GM21619 (cell line): ENCODE results near the gene ZBED4.

ENCODE experiments used
- ATAC-seq: cut with Tn5 transposase; IDR thresholded peaks from one replicate; pipeline ENCODE4 v1.9.1; 2021; ENCODE audit not compliant: unreplicated experiment

The ZBED4 gene

DNA sequence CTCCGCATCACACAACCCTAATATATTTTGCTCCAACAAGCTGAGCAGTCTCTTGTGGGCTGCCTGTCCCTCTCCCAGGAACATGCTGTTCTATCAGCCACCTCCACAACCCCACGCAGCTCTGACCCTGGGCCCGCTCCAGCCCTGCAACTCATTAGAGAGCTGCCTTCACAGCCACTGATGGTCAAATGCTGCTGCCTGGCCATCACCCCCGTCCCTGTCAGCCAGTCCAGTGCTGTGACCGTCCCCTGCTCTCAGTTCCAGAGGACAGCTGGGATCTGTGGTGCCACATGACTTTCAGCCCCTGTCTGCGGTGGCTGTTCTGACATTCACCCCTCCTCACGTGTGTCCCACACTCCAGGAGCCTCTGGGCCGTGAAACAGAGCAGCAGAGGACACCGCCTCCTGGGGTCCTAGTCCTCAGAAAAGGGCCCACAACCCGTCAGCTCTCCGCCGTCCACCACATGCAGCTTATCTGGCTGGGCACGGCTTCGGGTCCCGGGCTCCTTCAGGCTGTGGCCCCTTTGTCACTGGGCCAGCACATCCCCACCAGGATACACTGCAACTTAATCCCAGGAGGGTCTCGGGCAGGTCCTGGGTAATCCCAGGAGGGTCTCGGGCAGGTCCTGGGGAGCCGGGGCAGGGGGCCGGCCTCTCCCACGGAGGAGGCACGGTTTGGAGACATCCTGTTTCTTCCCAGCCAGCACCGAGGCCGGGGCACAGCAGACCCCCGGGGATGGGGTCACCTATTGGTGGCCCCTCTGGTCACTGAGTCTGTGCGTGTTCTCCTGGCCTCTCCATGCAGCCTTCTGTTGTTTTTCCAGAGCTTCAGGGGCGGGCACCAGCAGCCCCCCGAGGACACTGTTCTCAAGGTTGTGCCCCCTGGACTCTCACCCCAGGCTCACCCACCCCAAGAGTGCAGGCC, 79.9 kb downstream of the ZBED4 start:
- no peak for ATAC-seq

DNA sequence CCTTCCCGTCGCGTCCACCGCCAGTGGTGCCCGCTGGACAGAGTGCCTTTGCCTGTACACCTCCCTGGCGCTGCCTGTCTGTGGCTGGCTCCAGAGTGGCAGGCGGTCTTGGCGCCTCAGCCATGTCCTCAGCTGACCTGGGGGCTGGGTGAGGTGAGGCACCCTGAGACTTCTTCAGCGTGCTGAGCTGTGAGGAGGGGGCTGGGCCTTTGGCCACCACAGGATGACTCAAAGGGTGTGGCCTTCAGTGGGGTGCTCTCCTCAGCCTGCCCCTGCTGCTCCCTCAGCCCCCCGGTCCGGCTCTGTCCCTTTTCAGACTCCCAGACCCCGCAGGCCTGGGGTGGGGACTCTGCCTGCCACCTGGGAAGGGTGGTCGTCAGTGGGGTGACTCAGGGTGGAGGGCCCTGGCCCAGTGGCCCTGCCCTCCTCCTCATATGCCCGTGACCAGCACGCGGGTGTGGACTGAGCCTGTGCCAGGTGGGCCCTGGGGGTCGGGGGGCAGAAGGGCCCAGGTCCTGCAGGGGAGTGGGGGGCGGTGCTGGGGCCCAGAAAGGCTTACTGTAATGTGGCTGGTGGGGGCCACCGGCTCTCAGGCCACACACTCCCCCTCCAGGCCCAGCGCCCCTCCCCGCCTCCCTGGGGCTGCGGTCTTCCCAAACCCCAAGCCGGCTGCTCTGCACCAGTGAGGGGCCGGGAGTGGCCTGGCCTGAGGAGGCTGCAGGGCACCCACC, 80.7 kb downstream of the ZBED4 start:
- no peak for ATAC-seq

DNA sequence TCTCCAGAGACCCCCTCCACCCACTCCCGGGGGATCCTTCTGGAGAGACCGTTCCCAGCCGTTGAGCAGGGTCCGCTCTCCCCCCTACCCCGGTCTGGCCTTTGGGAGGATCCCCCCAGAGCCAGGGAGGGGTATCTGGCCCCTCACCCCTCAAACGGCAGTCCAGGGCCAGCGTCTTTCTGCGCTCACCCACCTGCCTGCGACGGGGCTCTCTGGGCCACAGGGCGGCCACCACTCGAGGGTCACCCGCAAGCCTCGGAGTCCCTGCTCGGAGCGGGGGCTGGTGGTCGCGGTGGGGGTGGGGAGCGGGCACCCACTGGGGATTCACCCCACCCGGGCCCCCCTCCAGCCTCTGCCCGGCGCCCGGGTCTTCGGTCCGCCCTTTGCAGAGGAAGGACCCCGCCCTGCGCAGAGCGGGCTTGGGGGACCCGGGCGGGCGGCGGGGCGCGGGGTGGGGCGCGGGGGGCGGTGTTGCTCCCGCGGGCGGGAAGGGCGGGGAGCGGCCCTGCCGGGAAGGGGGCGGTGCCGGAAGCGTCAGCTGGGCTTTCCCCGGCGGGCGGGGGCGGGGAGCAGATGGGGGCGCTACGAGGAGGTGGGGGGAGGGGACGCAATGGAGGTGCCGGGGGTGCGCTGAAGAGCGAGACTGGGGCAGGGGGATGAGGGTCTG, 81.4 kb downstream of the ZBED4 start:
- ATAC-seq: no peak

DNA sequence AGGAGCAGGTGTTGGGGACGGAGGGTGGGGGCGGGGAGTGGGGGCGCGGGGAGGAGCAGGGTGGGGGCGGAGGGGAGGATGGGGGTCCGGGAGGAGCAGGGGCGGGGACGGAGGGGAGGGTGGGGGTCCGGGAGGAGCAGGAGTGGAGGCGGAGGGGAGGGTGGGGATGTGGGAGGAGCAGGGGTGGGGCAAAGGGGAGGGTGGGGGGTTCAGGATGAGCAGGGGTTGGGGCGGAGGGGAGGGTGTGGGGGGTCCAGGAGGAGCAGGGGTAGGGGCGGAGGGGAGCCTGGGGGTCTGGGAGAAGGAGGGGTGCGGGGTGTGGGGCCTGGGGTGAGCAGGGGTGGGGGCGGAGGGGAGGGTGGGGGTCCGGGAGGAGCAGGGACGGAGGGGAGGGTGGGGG, 81.9 kb downstream of the ZBED4 start:
- no peak for ATAC-seq

DNA sequence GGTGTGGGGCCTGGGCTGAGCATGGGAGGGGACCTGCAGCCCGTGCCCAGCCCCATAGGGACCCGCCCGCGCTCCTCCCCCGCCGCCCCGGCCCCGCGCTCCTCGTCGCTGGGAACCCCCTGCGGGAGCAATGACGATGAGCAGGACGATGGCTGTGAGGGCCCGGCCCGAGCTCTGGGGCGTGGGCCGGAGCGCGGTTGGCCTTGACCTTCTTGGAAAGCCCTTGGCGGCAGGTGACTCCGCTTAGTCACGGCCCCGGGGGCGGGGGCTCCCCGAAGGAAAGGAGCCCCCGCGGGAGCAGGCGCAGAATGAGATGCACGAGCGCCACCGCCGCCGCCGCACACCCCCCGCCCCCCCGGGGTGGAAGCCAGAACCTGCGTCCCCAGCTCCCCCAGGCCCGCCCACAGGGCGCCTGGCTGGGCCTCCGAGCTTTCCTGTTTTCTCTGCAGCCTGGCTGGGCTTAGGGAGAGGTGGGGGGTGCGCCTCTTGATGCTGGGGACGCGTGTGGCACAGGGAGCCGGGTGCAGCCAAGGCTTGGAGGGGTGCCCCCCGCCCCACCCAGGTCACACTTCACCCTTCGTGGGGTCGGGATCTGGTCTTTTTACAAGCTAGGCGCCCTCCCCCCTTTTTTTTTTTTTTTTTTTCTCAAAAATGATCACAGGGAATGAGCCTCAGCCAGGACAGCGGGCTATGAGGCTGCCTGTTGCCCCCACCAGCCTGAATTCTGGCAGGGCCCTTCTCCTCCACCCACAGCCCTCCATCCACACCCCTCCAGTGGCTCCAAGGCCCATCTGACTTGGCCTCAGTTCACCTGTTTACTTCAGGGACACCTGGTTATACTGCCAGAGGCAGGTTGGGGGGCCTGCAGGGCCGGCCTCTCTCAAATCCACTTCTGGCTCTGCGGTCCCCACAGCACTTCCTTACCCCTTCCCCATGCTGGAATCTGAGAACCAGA, 82.7 kb downstream of the ZBED4 start:
- ATAC-seq: peak; percentile 63

DNA sequence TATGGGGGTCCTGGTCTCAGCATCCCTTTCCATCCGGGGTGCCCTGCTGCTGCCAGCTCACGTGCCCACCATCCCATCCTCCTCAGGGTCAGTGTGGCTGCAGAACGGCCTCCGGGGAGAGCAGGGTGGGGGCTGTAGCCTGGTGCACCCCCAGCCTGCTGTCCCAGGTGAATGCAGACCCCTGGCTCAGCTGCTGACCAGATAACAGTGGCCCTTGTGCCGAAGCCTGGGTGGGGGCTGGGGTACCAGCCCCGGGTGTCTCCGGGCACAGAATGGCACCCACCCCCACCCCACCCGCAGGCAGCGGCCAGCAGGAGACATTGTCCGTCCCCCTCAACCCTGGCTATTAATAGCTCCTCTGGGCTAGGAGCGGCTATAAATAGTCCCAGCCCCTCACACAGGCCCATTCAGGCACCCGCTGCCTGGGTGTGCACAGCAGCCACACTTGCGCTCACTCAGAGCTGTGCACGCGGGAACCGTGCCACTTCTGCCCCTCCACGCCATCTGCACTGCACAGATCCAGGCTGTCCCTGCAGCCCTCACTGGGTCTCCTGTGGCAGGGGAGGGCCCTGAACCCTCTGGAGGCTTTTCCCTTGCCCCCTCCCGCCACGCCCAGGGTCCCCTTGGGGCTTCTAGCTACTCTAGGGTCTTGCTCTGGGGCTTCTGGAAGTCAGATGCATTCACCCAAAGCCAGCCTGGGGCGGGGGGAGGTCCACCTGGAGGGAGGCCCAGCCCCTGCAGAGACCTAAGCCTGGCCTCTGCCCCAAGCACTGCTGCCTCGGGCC, 83.5 kb downstream of the ZBED4 start:
- ATAC-seq: no peak

DNA sequence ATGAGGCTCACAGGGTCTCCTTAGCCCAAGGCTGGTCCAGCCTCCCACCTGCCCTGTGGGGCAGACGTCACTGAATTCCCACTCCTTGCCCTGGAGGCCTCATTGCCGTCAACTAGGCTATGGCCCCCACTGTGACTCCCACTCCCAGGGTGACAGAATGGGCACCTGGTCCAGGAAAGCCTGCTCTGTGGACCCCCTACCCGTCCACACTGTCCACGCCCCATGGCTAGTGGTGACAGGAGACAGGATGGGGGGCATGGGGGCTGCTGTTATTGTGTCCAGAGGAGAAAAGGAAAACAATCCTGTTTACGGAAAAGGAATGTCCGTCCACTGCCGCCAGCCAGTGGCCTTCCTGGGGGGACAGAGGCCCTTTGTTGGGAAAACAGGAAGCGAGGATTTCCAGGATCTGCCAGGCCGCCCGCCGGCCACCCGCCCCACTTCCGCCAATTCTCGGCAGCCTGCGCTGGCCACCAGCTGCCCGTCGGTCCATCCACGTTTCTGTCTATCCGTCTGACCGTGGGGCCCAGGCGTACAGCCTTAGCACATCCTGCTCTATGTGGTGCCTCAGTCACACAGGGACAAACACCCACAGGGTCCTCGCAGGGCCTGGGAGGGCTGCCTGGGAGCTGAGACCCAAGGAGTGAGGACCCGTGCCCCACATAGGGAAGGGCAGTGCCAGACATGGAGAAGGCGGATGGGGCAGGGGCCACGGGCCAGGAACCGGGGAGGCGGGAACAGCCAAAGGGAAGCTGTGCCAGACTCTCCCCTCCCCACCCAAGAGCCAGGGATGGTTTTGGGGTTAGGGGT, 84.3 kb downstream of the ZBED4 start:
- no peak for ATAC-seq

DNA sequence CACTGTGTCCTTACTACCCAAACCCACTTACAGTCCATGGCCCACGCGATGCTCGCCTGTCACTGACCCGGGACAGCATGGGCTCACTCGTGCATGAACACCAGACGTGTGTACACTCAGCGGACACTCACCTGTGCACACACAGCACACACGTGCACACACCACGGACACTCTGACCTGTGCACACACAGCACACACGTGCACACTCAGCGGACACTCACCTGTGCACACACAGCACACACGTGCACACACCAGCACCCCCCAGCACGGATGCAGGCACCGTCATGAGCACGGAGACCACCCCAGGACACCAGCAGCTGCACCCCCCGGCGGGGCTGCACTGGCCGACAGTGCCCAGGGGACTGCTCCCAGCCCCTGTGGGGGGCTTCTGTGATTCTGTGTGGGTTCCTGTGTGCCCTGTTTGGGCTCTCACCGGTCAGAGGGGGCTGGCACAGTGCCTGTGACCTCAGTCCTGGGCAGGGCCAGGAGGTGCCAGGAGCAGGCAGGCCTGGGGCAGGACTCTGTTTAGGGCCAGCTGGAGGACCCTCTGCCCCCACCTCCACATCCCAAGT, 85.0 kb downstream of the ZBED4 start:
- ATAC-seq: no peak
